AG08395 (cell line): Measurements from ENCODE around the gene HAUS3.
"Not testable (repeated sequence)": the region's sequence is repeated elsewhere in the genome, so short reads cannot be mapped to it uniquely, and the experiment has no call there.

Source experiments
- DNase-seq: peaks from one replicate; pipeline ENCODE4 v3.0.0; 2012; ENCODE audit warnings: mixed read lengths, low spot score

The HAUS3 gene

GRCh38 chr4:2251795-2252529 lies 10.0 kb upstream of the HAUS3 start:
- no peak for DNase-seq

- DNase-seq: no peak
Observed at GRCh38 chr4:2251073-2251794, 9.3 kb upstream of the HAUS3 start.

- no peak for DNase-seq
Observed at GRCh38 chr4:2250357-2251072, 8.6 kb upstream of the HAUS3 start.

- DNase-seq: no peak
Observed at GRCh38 chr4:2249526-2250356, 7.8 kb upstream of the HAUS3 start.

- no peak for DNase-seq
Observed at GRCh38 chr4:2248821-2249261, 6.9 kb upstream of the HAUS3 start.

- no peak for DNase-seq
Observed at GRCh38 chr4:2248044-2248780, 6.3 kb upstream of the HAUS3 start.

- DNase-seq: no peak
Observed at GRCh38 chr4:2247128-2248043, 5.5 kb upstream of the HAUS3 start.

GRCh38 chr4:2246384-2247127 lies 4.6 kb upstream of the HAUS3 start:
- DNase-seq: no peak

- DNase-seq: no peak
Observed at GRCh38 chr4:2245787-2246275, 3.9 kb upstream of the HAUS3 start.

- DNase-seq: no peak
Observed at GRCh38 chr4:2245057-2245786, 3.3 kb upstream of the HAUS3 start.

GRCh38 chr4:2243681-2244380 lies 1.9 kb upstream of the HAUS3 start:
- peak; percentile 41 for DNase-seq

- DNase-seq: no peak
Observed at GRCh38 chr4:2241003-2241402, 918 bp downstream of the HAUS3 start.

- DNase-seq: no peak
Observed at GRCh38 chr4:2236944-2237666, 4.8 kb downstream of the HAUS3 start.

- DNase-seq: no peak
Observed at GRCh38 chr4:2231082-2231481, 10.8 kb downstream of the HAUS3 start.

- DNase-seq: no peak
Observed at GRCh38 chr4:2226261-2226660, 15.7 kb downstream of the HAUS3 start.

GRCh38 chr4:2222838-2223237 lies 19.1 kb downstream of the HAUS3 start:
- no peak for DNase-seq

- not testable (repeated sequence) for DNase-seq
Observed at GRCh38 chr4:2221378-2221777, 20.5 kb downstream of the HAUS3 start.
